HG02970 (cell line): ENCODE results near the gene ZRANB1.

Experiments used
- ATAC-seq: cut with Tn5 transposase; IDR thresholded peaks from one replicate; pipeline ENCODE4 v1.9.1; 2021; ENCODE audit warnings: mild to moderate bottlenecking, moderate library complexity, moderate number of reproducible peaks; ENCODE audit not compliant: unreplicated experiment, low FRiP score

Gene ZRANB1

DNA sequence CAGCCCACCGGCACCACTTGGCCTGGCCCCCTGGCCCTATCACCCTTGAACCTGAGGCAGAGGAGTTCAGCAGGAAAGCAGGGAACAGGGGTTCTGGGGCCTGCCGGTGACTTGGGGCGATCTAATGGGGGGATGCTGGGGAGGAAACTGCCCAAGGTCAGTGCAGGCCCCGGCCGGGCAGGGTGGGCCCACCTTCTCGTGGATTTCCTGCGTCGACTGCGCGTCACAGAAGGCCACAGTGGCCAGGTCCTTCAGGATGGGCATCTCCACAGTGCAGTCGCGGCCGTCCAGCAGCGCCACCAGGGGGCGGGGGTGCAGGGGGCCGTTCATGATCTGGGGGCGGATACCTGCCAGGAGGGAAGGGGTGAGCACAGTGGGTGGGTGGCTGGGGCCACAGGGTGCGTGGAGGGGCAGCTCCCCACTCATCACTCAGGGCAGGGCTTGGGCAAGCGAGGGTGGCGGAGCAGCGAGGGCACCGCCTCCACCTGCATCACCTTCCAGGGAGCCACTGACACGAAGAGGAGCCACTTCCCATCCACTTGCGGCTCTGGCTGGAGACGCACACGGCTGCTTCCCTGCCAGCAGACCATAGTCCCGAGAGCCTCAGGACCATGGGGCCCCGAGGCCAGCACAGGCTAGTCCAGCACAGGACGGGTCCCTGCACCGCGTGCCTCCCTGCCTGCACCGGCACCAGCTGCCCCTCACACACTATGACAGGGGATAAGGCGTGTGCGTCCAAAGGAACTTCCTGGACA lies 61.4 kb downstream of the ZRANB1 start:
- ATAC-seq = no peak

DNA sequence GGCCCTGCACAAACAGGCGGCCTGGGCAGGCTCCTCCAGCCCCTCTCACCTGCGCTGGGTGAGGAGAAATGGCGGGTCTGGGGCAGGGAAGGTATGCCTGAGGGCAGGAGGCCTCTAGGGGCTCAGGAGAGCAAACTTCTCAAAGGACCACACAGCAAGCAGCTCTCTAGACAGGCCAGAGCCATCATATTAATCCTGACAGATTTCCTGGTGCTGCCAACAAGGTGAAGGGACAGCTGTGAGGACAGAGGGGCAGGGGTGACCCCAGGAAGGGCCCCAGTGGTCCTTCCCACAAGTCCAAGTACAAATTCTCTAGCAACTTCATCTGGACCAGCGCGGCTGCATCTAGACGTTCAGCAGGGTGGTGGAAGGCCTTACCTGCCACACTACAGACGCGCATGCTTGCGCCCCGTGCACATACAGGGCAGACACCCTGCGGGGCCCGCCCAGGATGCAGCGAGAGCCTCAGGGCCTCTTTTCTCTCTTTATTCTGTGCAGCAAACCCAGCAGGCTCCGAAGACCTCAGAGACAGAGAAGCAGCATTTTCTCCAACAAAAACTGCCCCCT lies 62.1 kb downstream of the ZRANB1 start:
- no peak for ATAC-seq

DNA sequence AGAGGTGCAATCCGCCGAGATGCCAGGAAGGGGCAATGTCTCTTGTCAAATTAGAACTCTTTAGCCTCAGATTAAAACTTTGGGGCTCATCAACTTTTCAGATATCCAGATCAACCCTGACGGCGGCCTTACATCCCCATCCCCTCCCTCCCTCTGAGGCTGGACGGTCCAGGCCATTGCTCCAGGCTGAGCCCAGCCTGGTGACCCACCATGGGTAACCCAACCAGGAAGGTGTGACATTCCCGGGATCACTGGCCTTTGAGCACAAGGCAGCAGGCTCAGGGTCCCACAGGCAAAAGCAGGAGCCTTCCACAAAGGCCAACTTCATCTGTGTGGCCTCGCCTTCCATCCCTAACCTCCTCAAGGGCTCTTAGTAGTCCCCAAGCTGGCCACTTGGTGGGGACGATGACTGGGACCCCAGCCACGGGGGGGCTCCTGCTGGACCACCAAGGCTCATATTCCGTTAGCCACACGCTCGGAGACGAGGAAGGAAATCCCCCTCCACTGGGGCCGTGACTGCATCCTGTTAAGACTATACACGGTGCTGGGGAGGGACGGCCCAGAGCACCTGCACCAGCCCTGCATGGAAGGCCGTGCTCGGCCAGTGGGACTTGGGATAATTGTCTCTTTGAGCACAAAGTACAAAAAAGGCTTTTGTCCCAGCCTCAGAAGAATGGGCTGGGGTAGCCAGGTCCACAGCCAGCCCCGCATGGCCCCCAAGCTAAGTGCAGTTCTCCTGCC lies 62.8 kb downstream of the ZRANB1 start:
- no peak for ATAC-seq

DNA sequence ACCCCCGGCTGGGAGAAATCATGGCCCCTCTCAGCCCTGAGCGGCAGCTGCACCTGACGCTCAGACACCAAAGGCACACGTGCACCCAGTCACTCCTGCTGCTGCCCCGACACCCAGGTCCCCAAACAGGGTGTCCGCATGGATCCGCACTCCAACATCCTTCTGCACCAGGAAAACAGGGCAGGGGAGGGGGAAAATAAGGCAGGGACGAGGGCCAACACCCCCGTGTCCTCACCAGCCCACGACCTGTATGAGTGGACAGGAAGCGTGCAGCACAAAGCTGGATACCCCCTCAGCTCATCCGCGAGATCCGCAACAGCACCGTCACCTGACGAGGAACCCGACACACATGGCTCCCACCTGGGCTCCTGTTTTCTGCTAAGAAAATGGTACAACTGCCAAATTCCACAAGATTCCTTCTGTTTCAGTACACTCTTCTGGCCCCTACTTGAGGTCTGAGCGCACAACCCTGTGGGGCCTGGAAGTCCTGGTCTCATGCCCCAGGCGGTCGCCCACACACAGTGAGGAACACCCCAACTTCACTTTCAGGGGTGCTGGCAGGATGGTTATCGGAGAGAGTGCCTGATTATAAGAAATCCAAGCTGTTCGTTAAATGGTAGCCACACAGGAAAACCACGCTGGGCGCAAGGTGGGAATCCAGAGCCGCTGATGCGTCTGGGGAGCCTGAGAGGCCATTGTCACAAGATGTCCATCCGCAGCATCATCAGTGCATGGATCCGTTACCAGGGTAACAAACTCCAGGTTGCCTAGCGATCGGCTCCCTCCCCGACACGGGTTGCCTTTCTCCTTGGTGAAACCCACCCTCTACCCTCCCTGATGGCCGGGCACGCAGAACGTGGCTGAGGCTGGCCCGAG lies 63.6 kb downstream of the ZRANB1 start:
- ATAC-seq = no peak

DNA sequence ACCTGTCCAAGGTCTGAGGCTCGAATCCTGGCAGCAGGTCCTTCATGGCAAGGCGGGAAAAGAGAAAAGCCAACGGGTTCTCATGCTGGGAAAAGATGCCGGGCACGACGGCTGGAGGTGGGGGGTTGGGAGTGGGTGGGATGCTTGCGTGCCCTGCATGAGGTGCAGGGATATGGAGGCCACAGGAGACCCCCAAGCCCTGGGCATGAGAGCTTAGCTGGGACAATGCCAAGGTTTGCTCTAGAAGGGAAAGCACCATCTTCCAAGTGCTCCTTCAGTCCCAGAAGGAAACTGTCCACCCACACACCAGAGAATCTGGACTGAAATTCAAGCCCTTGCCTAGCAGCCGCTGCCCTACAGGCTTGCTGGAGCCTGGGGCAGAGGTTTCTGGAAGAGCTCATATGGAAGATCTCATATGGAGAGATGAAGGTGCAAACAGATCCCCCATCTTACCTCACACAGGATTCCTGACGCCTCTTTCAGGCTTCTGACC lies 64.3 kb downstream of the ZRANB1 start:
- ATAC-seq = no peak

DNA sequence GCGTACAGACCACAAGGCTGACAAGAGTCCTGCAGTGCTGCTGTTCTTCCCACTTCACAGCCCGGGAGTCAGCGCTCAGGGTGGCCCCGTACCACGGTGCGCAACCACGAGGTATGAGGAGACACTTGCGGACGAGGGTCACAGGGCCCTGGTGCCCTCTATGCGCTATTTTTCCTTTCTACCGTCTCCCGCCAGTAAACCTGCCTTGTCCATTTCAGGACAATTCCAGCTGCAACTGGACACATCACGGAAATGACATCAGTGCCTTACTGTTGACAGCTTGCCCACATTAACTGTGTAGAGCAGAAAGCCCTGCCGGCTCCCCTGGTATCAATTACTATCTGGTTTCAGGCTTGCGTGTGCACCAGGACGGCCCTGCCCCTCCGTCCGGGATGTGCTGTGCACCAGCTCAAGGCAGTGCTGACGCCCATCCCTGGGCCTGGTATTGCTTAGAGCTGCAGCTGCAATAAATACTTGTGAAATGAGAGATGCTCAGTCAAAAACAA lies 65.1 kb downstream of the ZRANB1 start:
- no peak for ATAC-seq

DNA sequence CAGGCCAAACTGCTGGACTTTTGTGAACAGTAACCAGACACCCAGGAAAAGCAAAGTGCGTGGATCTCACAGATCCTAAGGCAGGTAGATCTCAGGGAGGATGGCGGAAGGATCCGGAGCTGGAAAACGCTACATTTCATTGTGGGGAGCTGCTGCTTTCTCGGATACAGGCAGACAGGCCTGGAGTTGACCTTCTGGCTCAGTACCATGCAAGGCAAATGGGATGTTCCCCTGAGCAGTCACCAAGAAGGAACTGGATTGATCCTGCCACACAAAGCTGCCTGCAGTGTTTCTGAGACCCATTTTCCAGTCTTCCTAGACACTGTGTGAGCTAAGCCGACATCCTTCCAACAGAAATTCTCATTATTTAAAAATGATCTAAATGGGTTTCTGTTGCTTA lies 65.5 kb downstream of the ZRANB1 start:
- no peak for ATAC-seq

DNA sequence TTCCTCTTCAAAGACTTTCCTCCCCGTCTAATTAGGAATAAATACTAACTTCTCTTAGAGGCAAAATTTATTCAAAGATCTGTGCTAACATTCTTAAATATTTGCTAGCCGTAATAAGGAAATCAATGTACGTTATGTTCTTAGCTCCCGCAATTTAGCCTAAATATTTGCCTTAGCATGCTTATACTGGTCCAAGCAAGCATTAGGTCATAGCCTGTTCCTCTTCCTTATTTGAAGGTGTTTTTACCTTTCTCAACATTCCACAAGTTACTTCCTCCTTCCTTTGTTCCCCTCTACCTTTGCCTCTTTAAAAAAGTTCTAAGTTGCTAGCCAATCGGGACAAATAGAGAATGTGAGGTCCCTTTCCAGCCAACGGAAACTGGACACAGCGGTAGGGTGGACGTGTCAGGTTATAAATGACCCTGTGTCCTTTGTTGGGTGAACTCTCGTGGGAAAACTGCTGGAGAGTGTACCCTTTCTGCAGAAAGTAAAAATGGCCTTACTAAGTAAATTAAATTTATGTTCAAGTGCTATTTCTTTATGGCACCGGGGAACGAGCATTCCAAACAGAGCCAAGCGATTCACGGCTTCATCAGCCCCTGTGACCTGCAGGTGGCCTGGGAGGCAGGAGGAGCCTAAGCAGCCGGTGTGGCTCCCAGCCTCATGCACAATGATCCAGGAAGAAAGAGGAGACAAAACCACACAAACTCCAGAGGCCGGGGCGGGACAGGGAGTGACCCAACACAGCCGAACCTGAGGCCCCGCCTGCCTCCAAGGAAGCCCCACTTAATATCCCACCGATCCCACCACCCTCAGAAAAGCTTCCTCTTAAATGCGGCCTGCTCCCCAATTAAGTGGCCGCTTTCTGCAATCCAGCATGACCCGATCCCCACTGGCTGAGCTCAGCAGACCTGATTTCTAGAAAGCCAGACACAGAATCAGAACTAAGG lies 67.0 kb downstream of the ZRANB1 start:
- ATAC-seq = no peak

DNA sequence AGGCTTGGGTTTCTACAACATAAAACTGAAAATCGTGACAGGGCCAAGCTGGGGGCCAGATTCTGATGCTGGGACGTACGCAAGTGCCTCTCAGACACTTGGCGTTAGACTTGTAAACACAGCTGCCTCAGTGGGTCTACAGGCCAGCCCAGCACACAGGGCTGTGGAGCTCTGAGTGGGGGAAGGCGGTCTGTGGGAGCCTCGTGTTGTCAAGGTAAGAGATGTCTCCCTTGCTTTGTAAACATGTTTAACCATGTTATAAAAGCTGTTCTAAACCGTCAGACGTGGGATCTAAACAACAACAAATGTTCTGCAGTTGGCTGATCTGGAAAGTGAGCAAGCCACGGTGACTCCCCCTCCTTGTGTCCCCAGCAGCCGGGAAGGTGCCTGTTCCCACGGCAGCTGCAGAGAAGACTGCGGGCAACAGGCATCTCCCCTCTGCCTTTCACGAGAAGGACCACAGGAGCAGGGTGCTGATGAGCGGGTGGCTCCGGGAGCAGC lies 67.8 kb downstream of the ZRANB1 start:
- ATAC-seq = no peak

DNA sequence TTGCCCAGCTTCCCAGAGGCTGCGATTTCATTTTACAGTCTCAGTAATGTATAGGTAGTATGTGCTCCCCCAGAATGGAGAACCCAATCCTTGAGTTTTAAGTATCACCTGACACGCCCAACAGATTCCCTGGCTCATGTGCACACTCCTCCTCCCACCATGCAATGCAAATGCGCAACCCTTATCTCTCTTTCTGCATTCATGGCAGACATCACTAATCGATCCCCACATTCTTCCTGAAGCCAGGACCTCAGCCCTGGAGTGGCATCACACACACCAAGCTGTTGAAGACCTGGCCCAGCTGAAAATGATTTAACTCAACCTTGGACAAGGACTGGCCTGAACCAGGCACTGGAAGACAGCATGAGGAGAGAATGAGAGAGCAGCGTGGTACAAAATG lies 68.4 kb downstream of the ZRANB1 start:
- no peak for ATAC-seq

DNA sequence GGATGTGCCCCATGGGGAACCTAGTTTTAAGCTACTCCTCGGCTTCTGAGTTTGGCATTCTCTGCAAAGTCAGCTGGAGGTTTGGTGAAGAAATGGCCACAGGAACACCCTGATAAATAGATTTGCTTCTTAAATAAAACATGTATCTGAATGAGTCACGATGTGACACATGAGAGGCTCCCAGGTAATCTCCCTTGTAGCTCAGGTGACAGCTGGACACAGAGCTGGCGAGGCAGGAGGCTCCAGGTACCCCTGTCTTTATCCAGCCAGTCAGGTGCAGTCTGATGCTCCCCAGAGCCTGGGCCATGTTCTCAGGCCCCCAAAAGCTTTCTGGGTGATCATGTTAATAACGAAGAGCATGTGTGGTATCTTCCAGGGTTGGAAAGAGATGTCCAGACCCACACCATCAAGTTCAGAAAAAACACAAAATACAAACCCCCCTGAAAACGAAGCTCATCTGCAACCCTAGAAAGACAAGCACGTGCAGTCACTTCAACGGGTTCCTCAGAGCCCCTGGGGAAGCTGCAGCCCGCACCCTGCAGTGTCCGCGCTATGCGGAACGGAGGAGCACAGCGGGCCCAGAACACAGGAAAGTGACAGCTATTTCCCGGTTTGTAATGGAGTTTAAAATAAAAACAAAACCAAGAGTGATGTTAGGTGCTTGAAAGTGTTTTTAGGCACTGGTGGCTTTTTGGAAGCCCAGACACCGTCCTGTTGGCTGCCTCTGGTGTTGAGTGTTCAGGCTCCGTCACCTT lies 69.4 kb downstream of the ZRANB1 start:
- no peak for ATAC-seq

DNA sequence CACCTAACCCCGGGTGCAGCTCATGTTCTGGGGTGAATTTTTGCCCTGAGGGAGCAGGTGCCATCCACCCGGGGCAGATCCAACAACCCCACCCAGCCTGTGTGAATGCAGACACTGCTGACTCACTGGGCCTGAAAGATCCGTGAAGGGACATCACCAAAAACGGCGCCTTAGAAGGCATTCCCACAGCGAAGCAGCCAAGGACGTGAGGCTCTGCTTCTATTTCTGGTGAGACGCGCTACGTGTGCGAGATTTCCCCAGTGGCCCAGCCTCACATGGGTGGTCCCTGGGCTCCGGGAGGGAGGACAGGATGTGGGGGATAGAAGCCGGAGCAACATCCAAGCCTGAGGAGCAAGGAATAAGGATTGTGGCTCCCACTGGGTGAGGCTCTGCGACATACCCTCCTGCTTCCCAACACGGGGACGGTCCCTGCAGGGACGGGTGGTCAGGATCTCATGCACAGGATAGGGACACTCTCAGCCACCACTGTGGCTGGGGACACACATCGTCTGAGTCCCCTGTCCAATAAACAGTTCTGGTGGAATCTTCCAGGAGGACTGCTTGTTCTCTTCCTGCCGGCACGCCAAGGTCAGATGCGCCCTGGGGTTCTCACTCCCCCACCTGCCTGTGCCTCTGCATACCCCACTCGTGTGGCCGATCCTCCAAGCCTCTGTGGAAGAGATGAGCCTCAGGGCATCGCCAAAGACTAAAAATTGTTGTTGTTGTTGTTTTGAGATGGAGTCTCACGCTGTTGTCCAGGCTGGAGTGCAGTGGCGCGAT lies 70.2 kb downstream of the ZRANB1 start:
- ATAC-seq = no peak

DNA sequence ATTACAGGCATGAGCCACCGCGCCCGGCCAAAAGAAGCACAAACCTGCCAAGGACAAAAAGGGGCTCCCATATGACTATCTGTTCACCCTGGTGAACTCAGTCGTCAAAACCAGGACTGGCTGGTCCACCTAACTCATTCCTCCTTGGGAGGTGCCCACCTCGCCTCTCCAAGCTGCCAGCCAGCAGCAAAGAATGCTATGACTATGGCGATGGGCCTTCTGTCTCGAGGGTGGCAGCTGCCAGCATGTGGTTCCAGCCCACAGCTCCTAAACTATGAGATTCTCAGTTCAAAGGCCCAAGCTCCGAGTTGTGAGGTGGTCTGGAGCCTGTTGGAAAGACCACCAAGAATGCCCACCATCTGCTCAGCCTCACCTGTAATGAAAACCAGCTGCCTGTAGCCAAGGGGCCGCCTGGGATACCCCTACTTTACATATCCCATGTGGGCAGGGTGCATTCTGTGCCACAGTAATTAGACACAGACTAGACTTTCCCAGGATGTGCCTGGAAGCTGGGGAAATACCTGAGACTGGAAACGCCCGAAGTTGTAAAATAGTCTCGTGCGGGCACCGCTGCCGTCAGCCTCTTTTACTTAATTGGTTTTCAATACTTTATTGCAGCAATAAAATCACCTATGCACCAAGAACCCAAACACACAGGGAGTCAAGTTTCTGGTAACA lies 71.1 kb downstream of the ZRANB1 start:
- ATAC-seq = no peak

DNA sequence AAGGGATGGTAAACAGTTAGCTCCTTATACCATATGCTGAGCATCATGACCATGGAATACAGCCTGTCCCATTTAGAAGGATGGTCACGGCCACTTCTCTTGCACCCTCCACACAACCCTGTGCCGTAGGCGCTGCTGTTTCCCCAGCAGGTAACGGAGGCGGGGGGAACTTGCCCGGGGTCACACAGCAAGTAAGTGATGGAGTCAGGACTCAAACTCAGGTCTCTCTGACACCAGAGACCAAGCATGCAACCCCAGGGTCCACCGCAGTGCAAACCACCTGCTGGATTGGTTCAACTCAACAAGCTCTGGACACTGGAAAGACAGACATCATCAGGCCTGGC lies 71.6 kb downstream of the ZRANB1 start:
- ATAC-seq = no peak

DNA sequence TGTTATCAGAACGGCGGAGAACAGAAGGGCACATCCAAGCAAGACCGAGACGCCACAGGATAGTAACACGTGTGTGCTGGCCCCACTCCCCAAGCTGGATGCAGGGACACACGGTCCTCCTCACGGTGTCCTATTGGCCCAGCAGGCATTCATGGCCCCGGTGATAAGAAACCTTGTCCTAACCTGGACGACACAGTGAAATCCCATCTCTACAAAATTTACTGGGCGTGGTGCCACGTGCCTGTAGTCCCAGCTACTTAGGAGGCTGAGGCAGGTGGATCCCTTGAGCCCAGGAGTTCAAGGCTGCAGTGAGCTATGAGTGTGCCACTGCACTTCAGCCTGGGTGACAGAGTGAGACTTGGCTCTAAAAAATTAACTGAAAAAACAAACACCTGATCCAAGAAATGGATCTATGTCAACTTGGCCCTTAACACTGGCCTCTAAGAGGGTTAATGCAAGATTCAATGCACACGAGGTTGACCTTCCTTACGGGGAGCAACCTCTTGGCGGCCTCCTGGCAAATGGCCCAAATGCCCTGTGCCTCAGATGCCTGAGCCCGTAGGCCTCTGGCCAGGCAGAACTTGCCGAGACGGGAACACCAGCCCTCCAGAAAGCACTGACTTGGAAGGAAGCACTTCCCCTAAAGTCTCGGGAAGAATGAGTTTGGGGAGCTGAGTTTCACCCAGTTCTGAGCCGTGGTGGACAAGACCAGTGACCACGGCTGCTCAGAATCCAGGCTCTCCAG lies 72.3 kb downstream of the ZRANB1 start:
- ATAC-seq = no peak

DNA sequence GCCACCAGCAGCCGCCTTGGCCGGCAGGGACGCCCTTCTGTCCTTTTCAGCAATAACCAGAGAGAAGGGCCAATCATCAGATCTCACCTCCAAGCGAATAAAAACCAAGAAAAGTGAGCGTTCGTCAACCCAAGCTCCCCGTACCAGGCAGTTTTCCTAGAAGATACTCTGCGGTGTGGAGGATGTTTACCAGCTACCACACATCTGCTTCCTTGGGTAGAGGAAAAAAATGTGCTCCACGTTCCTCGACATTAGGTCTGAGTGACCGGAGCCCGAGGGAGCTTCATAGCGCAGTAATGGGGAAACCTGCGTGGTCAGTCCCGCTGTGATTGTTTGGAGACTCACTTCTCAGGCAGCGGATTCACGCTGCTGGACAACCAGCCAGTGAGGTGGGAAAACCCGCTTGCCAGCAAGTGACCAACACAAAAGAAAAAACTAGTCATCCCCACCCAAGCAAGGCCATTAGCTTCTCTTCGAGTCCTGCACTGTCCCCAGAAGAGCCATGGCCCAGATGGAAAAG lies 73.0 kb downstream of the ZRANB1 start:
- no peak for ATAC-seq
